Kidney epithelial cell (primary cell): Measurements from ENCODE around the gene ASPSCR1. TPM values are rescaled to one million over a fixed set of nuclear protein-coding genes. Genes with fewer than 3 reads are reported as not detected.

Source experiments
- DNase-seq: peaks from one replicate; pipeline ENCODE4 v3.0.0-alpha.2; 2010; ENCODE audit warnings: low read depth
- H3K27me3 ChIP-seq: 2 replicates; pipeline ENCODE4 v1.6.0; 2011; ENCODE audit warnings: low read length; ENCODE audit not compliant: control insufficient read depth, insufficient read depth
- H3K36me3 ChIP-seq: 2 replicates; pipeline ENCODE4 v1.5.1; 2011; ENCODE audit warnings: low read length; ENCODE audit not compliant: control insufficient read depth, insufficient read depth
- H3K4me3 ChIP-seq: 2 replicates; pipeline ENCODE4 v1.5.1; 2011; ENCODE audit warnings: low read depth, mild to moderate bottlenecking, control low read depth, low read length
- CTCF ChIP-seq: IDR thresholded peaks from 2 replicates; pipeline ENCODE4 v1.5.1; 2011; ENCODE audit warnings: mild to moderate bottlenecking, moderate library complexity, low read length, control low read depth, inconsistent platforms; ENCODE audit not compliant: insufficient read depth, poor library complexity, severe bottlenecking
- total RNA-seq: library from RNA; depleted of rRNA; stranded (reverse); fragments of >200 nt; gene quantifications from 2 replicates; pipeline ENCODE4 v1.2.3, GENCODE V29; 2015

ASPSCR1 gene
- total RNA-seq, 1 donor from 2014 or later: 19.5 TPM

GRCh38 chr17:81957691-81958432 is 19.6 kb upstream of the ASPSCR1 start:
- H3K4me3 ChIP-seq: no peak overlapping the region
- H3K36me3 ChIP-seq: no peaks in the 10 kb centered on the region
- DNase-seq: no peak
- no peak for TF ChIP-seq CTCF
- peaks cover 52% of the 10 kb centered on the region for H3K27me3 ChIP-seq

- no peak overlapping the region for H3K4me3 ChIP-seq
- H3K36me3 ChIP-seq: no peaks in the 10 kb centered on the region
- peaks cover 57% of the 10 kb centered on the region for H3K27me3 ChIP-seq
- DNase-seq: no peak
- TF ChIP-seq CTCF: no peak
These were observed 18.6 kb upstream of the ASPSCR1 start for GRCh38 chr17:81958633-81959342.

- DNase-seq: no peak
- H3K27me3 ChIP-seq: peaks cover 65% of the 10 kb centered on the region
- TF ChIP-seq CTCF: peak; percentile 7
- H3K4me3 ChIP-seq: no peak overlapping the region
- H3K36me3 ChIP-seq: no peaks in the 10 kb centered on the region
These were observed 17.9 kb upstream of the ASPSCR1 start for GRCh38 chr17:81959362-81960129.

GRCh38 chr17:81960130-81960958 is 17.1 kb upstream of the ASPSCR1 start:
- H3K27me3 ChIP-seq: peaks cover 65% of the 10 kb centered on the region

More at GRCh38 chr17:81960130-81960958, 17.1 kb upstream of the ASPSCR1 start:
- DNase-seq: no peak
- TF ChIP-seq CTCF: no peak
- Histone ChIP-seq H3K4me3 (no peak overlapping the region), H3K36me3 (no peaks in the 10 kb centered on the region)
